HG02642 (cell line): ENCODE measurements around the gene ABHD12.
"Not testable (repeated sequence)": the region's sequence is repeated elsewhere in the genome, so short reads cannot be mapped to it uniquely, and the experiment has no call there.

Source experiments
- ATAC-seq: cut with Tn5 transposase; IDR thresholded peaks from one replicate; pipeline ENCODE4 v1.9.1; 2021; ENCODE audit warnings: mild to moderate bottlenecking; ENCODE audit not compliant: unreplicated experiment, poor library complexity

The ABHD12 gene

DNA sequence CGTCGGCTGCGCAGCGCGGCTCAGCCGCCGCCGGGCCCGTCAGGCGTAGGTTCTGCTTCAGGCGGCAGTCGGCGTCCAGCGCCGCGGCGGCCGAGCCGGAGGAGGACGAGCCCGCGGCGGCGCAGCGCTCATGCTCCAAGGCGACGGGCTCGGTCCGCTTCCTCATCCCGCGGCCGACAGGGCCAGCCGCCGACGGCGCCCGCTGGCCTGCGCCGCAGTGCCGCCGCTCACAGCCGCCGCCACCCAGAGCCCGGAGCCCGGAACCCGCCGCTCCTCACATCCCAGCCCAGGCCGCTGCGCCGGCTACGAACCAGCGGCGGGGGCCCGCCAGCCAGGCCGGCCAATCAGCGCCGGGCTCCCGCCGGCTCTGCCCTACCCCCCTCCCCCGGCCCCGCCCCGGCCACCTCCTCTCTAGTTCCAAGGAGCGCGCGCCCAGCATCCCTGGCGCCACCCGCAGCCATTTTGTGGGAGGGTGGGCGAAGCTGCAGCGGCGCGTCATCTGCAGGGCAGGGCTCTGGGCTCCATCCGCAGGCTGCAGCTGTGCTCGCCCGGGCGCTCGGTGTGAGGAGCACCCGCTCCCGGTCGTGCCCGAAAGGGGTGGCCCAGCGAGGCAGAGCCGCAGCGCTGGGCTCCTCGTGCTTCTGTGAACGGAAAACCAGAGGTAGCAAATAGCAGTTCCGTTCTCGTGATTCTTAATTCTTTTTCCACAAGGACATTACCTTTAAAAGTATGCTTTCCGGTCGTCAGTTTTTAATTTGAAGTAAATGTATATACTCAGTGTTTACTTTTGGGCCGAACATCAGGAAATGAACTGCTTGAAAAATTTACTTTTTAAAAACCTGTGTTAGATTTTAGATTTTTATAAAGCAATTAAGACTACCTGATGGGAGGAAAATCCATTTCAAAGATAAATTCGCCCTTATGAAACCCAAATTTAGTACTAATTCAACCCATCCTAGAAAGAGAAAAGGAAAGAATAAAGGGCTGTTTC is at the start of gene ABHD12:
Gene ABHD12 (minus strand): TSS at position 298 of the 991 bp plus-strand sequence. CDS start 132 bp downstream, at position 166.
- peak; percentile 89 for ATAC-seq

DNA sequence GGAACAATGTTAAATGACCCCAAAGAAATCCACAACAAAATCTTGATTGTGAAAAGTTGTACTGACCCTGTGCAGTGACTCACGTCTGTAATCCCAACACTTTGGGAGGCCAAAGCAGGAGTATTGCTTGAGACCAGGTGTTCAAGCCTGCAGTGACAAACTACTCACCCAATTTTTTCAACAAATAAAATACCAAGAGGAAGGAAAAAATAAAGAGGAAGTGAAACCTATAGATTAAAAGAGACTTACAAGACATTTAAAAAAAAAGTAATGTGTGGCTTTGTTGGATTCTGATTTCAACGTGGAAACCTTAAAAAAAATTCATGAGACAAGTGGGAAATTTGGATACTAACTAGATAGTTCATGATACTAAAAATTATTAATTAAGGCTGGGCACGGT is 48.7 kb upstream of the ABHD12 start:
- no peak for ATAC-seq

DNA sequence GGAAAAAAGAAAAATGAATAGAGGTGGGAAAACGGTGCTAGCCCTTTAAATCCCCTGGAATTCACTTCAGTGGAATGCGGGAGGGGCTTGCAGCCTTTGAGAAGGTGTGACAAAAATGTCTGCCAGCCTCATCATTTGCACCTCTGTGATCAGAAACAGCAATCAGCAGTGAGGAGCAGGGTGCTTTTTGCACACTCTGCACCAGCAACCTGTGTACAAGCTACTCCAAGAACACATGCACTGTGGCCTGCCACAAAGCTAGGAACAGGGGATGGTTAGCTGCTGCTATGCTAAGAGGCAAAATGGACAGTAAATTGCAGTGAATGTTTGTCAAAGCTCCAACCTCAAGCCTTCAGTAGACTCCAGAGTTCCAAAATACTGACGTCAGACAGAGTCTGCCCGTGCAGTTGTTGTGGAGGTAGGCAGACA is 46.5 kb upstream of the ABHD12 start:
- no peak for ATAC-seq

DNA sequence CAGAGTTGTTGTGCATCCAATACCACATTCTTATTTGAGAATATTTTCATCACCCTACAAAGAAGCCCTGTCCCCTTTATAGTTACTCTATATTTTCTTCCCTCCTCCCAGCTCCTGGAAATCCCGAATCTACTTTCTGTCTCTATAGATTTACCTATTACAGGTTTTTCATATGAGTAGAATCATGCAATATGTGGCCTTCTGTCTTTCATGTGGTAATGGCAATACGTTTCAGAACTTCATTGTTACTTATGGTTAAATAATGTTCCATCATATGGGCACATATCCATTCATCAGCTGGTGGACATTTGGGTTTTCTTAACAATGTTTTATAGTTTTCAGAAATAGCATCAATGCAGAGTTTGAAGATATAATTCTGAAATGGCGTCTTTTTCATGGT is 33.9 kb upstream of the ABHD12 start:
- no peak for ATAC-seq

DNA sequence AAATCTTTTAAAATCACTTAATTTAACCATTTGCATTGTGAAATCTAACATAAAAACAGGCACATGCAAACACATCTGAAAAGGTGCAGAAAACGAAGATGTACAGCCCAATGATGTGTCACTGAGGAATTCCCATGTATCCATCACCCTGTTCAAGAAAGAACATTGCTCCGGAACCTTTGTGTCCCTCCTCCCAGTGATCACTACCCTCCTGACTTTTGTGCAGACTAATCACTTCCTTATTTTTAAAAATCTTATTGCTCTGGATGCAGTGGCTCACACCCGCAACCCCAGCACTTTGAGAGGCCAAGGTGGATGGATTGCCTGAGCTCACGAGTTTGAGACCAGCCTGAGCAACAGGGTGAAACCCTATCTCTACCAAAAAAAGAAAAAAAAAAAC is 31.4 kb upstream of the ABHD12 start:
- ATAC-seq = no peak

DNA sequence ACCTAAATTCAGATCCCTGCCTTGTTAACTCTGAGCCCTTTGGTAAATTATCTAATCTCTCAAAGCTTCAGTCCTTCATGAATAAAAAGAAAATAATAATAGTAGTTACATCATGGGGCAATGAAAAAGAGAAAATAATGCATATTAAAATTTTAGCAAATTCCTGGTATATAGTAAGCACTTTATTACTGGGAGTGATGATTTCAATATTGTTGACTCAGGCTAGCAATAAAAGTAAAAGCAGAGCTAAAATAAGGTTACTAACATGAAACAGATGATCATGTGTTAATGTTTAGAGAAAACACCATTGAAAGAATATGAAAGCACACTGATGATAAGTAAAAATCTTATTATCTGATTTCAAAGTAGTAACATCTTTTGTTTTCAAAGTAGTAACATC is 30.5 kb upstream of the ABHD12 start:
- ATAC-seq = no peak

DNA sequence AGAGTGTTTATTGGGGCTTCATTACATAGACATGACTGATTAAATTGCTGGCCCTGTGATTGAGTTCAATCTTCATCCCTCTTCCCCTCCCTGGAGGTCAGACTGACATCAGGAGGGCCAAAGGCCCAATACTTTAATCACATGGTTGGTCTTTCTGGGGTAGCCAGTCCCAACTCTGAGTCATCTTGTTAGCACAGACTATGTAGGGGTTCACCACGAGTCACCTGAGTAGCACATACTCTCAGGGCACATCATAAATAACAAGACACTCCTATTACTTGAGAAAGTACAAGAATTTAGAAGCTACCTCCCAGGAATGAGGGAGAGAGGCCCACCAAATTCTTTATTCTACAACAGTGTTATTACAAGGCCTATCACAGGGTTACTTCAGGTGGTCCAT is 28.1 kb upstream of the ABHD12 start:
- no peak for ATAC-seq

DNA sequence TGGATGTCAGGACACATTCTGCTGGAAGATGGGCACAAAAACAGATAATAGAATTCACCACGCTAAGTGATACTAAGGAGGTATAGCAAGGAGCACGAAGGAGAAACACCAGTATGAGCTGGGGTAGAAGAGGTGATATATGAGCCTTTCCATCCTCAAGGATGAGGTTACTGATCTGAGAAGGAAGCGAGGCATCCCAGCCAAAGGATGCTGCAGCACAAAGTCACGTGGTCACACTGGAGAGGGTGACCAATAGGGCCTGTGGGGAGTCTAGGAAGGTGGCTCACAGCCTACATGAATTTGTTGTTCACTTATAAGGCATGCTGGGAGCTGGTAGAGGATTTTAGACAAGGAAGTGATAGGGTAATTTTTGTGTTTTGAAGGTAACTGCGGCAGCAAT is 18.3 kb upstream of the ABHD12 start:
- ATAC-seq = no peak

DNA sequence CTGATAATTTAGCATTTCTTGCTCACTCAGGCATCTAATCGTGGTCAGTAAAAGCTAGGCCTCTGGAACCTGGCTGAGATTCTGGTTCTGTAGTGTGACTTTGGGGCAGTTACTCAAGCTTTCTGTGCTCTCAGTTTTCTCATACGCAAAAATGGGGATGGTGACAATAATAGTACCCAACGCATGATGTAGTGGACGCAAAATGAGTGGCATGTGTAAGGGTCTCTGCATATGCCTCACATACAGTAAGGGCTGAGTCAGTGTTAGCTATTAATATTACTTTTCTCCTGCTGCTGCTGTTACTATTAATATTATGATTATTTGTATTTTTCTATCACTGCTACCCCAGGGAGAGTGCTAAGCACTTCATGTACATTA is 17.5 kb upstream of the ABHD12 start:
- ATAC-seq = no peak

DNA sequence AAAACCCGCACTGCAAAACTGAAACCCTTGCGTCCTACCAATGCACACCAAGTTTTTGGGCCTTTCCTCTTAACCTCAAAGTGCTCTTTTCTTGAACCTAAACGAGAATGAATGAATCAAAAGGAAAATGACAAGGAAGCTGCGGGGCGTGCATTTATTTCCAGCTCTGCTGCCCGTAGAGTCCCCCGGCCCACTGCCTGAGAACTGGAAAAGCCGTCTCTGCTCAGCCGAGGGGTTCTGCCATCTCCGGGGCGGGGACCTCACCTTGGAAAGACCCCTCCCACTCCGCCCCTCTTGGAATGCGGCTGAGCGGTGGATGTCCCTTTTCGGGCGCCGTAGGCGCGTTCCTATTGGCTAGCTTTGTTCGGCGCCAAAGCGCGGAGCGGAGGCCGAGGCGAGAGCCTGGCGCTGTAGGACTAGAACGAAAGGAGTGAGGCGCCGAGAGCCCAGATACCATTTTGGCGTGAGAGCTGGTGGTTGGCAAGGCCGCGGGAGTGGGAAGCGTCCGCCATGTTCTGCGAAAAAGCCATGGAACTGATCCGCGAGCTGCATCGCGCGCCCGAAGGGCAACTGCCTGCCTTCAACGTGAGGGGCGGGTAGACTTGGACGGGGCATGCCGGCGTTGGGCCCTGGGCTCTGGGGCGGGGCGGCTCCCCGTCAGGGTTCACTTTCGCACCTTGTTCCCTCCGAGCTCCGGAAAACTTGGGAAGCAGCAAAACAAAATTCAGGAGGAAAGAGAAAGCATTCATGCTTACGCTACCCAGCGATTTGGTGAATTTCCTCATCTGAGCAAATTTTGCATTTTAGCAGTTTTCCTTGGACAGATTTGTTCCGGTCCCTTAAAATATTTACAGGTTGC is 16.9 kb upstream of the ABHD12 start, which contains the start of gene GINS1:
Gene GINS1 (plus strand): TSS at position 363 of the 859 bp plus-strand sequence. CDS start 148 bp downstream, at position 511.
- peak; percentile 95 for ATAC-seq

DNA sequence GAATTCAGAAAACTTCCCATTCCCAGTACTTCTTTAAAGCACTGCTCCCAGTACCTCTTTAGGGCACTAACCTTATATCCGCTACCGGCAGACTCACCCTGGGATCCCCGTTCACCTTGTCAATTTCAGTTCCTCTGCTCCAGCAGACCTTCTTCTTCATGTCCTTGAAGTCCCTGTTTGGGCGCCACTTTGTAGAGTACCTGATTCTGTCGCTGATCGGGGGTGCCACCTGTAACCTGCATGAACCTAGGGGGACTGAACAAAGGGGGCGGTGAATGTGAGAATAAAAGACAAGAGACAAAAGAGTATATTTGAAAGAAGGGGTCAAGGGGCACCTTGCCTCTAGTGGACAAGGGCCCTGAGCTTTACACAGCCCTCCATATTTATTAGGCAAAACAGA is 11.9 kb upstream of the ABHD12 start:
- ATAC-seq = no peak

DNA sequence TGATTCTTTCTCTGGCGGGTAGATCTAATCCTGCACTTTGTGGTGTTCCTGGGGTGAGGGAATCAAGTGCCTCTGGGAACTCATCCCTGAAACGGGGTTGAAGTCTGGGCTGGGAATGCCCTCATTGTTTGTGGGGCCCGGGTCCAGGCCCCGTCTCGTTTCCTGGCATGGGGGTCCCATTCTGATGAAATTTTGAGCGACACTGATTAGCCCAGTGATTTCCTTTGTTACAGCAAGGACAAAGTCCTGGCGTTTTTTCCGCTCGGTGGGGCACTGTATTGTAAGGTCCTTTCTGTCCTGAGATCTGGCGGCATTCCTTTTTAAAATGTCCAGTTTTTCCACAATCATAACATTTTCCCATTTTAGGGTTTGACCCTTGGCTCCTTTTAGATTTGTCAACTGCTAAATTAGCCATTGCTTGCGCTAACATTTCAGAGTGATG is 9.7 kb upstream of the ABHD12 start:
- not testable (repeated sequence) for ATAC-seq

DNA sequence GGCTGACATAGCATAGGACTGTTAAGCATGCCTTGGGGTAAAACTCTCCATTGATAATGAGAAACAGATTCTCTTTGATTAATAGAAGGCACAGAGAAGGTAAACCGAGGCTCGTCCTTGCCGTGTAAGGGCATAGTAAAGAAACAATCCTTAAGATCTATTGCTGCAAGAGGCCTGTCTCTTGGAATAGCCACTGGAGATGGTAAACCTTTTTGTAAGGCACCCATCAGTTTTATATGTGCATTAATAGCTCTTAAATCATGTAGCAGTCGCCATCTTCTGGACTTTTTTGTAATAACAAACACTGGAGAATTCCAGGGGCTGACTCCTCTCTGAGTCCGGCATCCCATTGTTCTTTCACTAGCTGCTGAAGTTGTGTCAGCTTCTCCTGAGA is 8.4 kb upstream of the ABHD12 start:
- ATAC-seq = peak; percentile 72

DNA sequence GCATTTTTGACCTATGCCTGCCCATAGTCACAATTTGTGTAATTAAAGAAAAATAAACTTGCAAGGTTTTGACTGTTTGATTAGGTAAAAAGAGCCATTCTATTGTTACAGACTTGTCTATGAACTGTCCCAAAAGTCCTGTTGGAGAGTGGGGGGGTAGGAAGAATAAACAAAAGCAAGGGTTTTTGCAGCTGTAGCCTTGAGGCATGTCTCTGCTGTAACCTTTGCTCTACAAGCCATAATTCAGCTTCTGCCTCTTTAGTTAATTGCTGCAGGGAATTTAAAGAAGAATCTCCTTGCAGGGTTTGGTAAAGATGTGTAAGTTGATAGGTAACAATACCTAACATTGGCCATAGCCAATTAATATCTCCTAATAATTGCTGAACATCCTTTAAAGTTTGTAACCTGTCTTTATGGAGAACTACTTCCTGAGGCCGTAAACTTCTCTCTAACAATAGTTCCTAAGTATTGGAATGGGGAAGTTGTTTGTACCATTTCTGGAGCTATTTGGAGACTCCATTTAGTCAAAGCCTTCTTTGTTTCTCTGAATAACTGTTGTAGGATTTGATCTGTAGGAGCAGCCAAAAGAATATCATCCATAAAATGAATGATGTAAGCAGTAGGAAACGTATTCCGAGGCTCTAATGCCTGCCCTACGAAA is 7.9 kb upstream of the ABHD12 start:
- ATAC-seq = no peak

DNA sequence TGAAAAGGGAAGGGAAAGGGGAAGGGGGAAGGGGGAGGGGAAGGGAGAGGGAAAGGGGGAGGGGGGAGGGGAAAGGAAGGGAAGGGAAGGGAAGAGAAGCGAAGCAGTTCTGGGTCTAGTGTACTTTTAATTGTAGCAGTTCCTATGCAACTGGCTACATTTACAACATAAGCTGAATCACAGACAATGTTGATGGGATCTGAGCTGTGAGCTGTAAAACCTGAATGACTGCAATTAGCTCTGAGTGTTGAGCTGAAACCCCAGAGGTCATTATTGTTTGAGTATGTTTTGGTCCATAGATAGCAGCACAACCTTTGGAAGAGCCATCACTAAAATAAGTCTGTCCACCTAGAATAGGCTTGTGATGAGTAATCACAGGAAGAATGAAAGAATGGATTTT is 7.2 kb upstream of the ABHD12 start:
- ATAC-seq = no peak

DNA sequence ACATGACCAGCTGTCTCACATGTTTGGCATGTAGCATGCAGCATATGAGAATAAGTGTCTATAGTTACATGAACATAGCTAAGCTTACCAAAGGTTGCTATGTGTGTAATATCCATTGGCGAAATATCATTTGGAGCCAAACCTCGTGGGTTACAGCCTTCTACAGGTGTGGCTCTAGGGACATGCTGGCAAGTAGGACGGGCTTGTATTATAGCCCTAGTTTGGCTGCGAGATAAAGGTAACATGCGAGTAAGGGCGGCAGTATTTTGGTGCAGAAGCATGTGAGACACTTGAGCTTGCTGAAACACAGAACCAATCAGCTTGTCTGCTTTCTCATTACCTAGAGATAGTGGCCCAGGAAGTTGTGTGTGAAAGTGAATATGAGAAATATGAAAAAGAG is 6.5 kb upstream of the ABHD12 start:
- no peak for ATAC-seq

DNA sequence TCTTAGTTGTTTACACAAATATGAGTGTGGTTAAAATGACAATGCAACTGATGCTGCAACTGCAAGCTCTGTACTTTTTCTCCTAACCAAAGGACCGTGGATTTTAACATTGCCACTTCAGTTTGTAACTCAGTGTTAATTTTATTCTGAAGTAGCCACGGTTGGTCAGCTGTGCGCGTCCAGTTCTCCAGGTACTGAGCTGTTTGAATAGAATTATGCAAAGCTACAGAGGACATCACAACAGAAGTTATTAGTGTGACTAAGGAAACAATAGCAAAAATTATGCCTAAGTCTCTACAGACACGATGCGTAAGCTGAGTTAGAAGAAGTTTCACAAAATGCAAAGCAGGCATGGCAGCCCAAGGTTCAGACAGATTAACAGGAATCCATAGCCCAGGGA is 4.4 kb upstream of the ABHD12 start:
- no peak for ATAC-seq

DNA sequence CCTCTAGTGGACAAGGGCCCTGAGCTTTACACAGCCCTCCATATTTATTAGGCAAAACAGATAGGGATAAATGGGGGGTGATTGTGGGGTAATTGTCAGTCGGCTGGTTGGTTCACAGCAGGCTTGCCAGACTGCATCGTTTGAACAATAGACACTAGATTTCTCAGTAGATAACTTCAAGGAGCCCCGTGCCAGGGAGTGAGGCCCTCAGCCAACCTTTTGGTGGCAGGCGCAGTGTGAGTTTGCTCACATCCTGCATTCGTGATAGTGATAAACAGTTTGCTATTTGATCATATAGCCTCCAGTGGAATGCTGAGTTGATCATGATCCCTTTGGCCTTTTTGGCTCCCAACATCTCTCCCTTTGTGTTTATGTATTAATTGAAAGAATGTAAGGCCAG is 3.6 kb upstream of the ABHD12 start:
- ATAC-seq = no peak

DNA sequence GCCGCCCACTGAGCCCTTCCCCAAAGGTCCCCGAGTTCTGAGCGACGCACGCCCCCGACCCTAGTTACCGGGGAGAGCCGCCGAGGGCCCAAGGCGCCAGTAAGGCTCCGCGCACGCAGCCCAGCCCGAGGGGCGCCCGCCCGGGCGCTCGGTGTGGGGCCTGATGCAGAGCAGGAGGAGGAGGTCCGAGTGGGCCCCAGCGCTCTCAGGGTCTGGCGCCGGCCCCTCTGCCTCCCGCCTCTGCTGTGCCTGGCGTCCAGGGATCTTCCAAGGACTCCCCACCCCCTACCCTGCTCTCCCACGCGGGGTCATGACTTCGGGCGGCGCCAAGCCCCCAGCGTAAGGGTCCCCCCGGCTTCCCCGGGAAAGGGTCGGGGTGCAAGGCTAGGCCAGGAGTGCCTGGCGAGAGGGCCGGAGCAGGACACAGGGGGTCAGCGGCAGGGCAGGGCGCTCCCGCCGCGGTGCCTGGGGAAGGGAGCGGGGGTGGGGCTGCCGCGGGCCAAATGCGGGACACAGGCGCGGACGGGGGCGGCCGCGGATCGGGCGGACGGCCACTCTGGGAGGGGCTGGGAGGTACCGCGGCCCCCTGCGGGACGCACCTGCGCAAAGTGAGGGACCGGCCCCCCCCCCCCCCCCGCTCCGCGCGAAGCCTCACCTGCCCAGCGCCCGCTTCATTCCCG is 637 bp downstream of the ABHD12 start:
- peak; percentile 32 for ATAC-seq

DNA sequence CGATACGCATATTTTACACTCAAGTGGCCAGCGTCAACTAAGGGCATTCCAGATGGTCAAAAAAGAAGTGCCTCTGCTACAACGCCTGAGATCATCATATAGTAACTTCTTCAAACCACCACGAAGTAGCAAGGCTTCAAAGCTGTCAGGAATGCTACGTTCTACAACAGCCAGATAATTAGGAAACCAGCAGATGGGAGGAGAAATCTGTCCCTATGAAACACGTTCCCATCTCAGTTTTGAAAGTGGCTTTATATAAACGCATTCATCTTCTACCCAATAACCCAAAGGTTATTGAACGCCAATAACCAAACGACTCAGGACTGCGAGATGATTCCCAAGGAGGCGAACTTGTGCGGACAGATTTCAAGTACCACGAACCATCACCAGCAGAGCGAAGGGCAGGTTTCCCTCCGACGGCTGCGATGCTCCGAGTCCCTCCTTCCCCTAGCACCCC is 1.2 kb downstream of the ABHD12 start:
- ATAC-seq = no peak
